NB4 (cell line): ENCODE data around the gene COL4A4.

ENCODE experiments used
- CTCF ChIP-seq: IDR thresholded peaks from one replicate; pipeline ENCODE4 v1.5.1; 2012; ENCODE audit warnings: low read depth, low read length
- MAX ChIP-seq: IDR thresholded peaks from 2 replicates; pipeline ENCODE4 v1.6.1; 2011; ENCODE audit warnings: low read depth, low read length
- MYC ChIP-seq: IDR thresholded peaks from 2 replicates; pipeline ENCODE4 v1.6.1; 2011; ENCODE audit warnings: low read depth, low read length
- POLR2A ChIP-seq: IDR thresholded peaks from 2 replicates; pipeline ENCODE4 v1.6.1; 2011; ENCODE audit warnings: mild to moderate bottlenecking; ENCODE audit not compliant: insufficient read length; ENCODE audit errors: extremely low read depth

GRCh38 chr2:226993171-226993570 lies 170.8 kb downstream of the COL4A4 start:
- TF ChIP-seq CTCF (no peak), MAX (no peak), POLR2A (no peak), MYC (no peak)
